ENCODE measurements around the gene IL16. TPM values are rescaled to one million over a fixed set of nuclear protein-coding genes. Genes with fewer than 3 reads are reported as not detected.

The IL16 gene
- total and polyA plus RNA-seq, 9 of the 15 experiments (the other 6 are each of a cell fraction or from before 2014, with no cell fraction given): 1.4 to 18.8 (median 10.6) TPM

- H3K9me1 ChIP-seq (ENCODE audit: control insufficient read depth, insufficient read depth, low read length): no peaks in the 10 kb centered on the region
- FAIRE-seq (no peak), DNase-seq (ENCODE audit: extremely low read depth in 1 of 4, low spot score in 3 of 4) (no peak), ATAC-seq (no peak)
- no peak overlapping the region for H3K4me2 ChIP-seq (ENCODE audit: insufficient read depth, low read length)
- H3K27me3 ChIP-seq (ENCODE audit: control insufficient read depth in 2 of 2, insufficient read depth in 2 of 2, low read length in 2 of 2): no peaks in the 10 kb centered on the region
- POLR2A ChIA-PET: no interaction called here
- H3K4me1 ChIP-seq (replicated peaks in 1 of 2; ENCODE audit: control insufficient read depth in 2 of 2, insufficient read depth in 2 of 2, low read length in 2 of 2): no peaks in the 10 kb centered on the region
- no peak for TF ChIP-seq ZNF134 (CRISPR knock-in tag; conservative IDR thresholded peaks at IDR 0.05)
- TF ChIP-seq ZFP36 (IDR thresholded peaks at IDR 0.05; ENCODE audit: low read depth, low read length, partially characterized antibody): no peak
- TF ChIP-seq SMARCA4 (IDR thresholded peaks at IDR 0.05): no peak
- no peak for TF ChIP-seq ETV6 (IDR thresholded peaks at IDR 0.05; ENCODE audit: borderline replicate concordance in 1 of 2, low read depth in 2 of 2, low read length in 1 of 2)
- no peak for TF ChIP-seq ETV6 (CRISPR knock-in tag; IDR thresholded peaks at IDR 0.05; ENCODE audit: borderline replicate concordance)
- intact Hi-C loops (cut with micrococcal nuclease) (no loop called here), in situ Hi-C loops (cut with MboI) (no loop called here)
- H3K4me3 ChIP-seq: no peak overlapping the region
- no peaks in the 10 kb centered on the region for H3K9me3 ChIP-seq (replicated peaks; ENCODE audit: control insufficient read depth, insufficient read depth, low read depth, low read length)
- H3K27ac ChIP-seq (ENCODE audit: extremely low read depth, low read depth, low read length): no peak overlapping the region
- CTCF ChIA-PET (ENCODE audit: low intra/inter-chr PET ratio): interaction anchor here (0.7 kb wide), 1 partner anchor 913 kb away, joined by 3 read pairs; no protein-coding TSS in a partner anchor
- no peaks in the 10 kb centered on the region for H3K79me2 ChIP-seq (ENCODE audit: control insufficient read depth, insufficient read depth, low read length)
- WGBS (ENCODE audit: insufficient coverage, low coverage, missing lambda C conversion rate): 45% methylated on average over 2 of the region's 2 CpGs
- H4K20me1 ChIP-seq (replicated peaks; ENCODE audit: control insufficient read depth, insufficient read depth, low read length): no peaks in the 10 kb centered on the region
- H2AFZ ChIP-seq (ENCODE audit: low read depth, low read length): no peak overlapping the region
- BruUV-seq (replicated peaks): no TSS peak
- H3K36me3 ChIP-seq (ENCODE audit: control insufficient read depth, insufficient read depth, low read length): no peaks in the 10 kb centered on the region
- H3K9ac ChIP-seq (ENCODE audit: insufficient read depth in 1 of 2, low read depth in 2 of 2, low read length in 2 of 2): no peak overlapping the region
These were observed 90.0 kb downstream of the IL16 start for GRCh38 chr15:81286621-81287121.

- no peaks in the 10 kb centered on the region for H3K9me3 ChIP-seq (replicated peaks; ENCODE audit: control insufficient read depth, insufficient read depth, low read depth, low read length)
- H3K36me3 ChIP-seq (ENCODE audit: control insufficient read depth, insufficient read depth, low read length): no peaks in the 10 kb centered on the region
- no peaks in the 10 kb centered on the region for H3K79me2 ChIP-seq (ENCODE audit: control insufficient read depth, insufficient read depth, low read length)
- no peak overlapping the region for H2AFZ ChIP-seq (ENCODE audit: low read depth, low read length)
- ATAC-seq: no peak
- H3K27ac ChIP-seq (ENCODE audit: extremely low read depth, low read depth, low read length): no peak overlapping the region
- no TSS peak for BruUV-seq (replicated peaks)
- no peak overlapping the region for H3K9ac ChIP-seq (ENCODE audit: insufficient read depth in 1 of 2, low read depth in 2 of 2, low read length in 2 of 2)
- no peak overlapping the region for H3K4me3 ChIP-seq
- POLR2A ChIA-PET: no interaction called here
- no peak for FAIRE-seq
- no peaks in the 10 kb centered on the region for H3K4me1 ChIP-seq (replicated peaks in 1 of 2; ENCODE audit: control insufficient read depth in 2 of 2, insufficient read depth in 2 of 2, low read length in 2 of 2)
- no peak for DNase-seq (ENCODE audit: extremely low read depth in 1 of 4, low spot score in 3 of 4)
- intact Hi-C loops (cut with micrococcal nuclease): no loop called here
- H3K4me2 ChIP-seq (ENCODE audit: insufficient read depth, low read length): no peak overlapping the region
- no peaks in the 10 kb centered on the region for H4K20me1 ChIP-seq (replicated peaks; ENCODE audit: control insufficient read depth, insufficient read depth, low read length)
- 56% methylated on average over 3 of the region's 3 CpGs for WGBS (ENCODE audit: insufficient coverage, low coverage, missing lambda C conversion rate)
- CTCF ChIA-PET (ENCODE audit: low intra/inter-chr PET ratio): no interaction called here
- H3K27me3 ChIP-seq (ENCODE audit: control insufficient read depth in 2 of 2, insufficient read depth in 2 of 2, low read length in 2 of 2): no peaks in the 10 kb centered on the region
- no peaks in the 10 kb centered on the region for H3K9me1 ChIP-seq (ENCODE audit: control insufficient read depth, insufficient read depth, low read length)
- in situ Hi-C loops (cut with MboI): no loop called here
- TF ChIP-seq RBM15 (IDR thresholded peaks at IDR 0.05; ENCODE audit: insufficient read depth, low read length): no peak
- no peak for TF ChIP-seq RBM39 (optimal IDR thresholded peaks at IDR 0.05; ENCODE audit: low read depth, low read length)
- TF ChIP-seq FOXJ2 (tag; IDR thresholded peaks at IDR 0.05): no peak
- no peak for TF ChIP-seq EWSR1 (IDR thresholded peaks at IDR 0.05; ENCODE audit: borderline replicate concordance, low read depth, partially characterized antibody)
- TF ChIP-seq, protein P1, sequence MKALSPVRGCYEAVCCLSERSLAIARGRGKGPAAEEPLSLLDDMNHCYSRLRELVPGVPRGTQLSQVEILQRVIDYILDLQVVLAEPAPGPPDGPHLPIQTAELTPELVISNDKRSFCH (CRISPR knock-in tag; IDR thresholded peaks at IDR 0.05): no peak
- TF ChIP-seq, protein P1 (tag; IDR thresholded peaks at IDR 0.05): no peak
- TF ChIP-seq, protein P2, sequence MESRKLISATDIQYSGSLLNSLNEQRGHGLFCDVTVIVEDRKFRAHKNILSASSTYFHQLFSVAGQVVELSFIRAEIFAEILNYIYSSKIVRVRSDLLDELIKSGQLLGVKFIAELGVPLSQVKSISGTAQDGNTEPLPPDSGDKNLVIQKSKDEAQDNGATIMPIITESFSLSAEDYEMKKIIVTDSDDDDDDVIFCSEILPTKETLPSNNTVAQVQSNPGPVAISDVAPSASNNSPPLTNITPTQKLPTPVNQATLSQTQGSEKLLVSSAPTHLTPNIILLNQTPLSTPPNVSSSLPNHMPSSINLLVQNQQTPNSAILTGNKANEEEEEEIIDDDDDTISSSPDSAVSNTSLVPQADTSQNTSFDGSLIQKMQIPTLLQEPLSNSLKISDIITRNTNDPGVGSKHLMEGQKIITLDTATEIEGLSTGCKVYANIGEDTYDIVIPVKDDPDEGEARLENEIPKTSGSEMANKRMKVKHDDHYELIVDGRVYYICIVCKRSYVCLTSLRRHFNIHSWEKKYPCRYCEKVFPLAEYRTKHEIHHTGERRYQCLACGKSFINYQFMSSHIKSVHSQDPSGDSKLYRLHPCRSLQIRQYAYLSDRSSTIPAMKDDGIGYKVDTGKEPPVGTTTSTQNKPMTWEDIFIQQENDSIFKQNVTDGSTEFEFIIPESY (CRISPR knock-in tag; IDR thresholded peaks at IDR 0.05): no peak
- no peak for TF ChIP-seq ZNF668 (CRISPR knock-in tag; IDR thresholded peaks at IDR 0.05)
- TF ChIP-seq CBX1 (IDR thresholded peaks at IDR 0.05; ENCODE audit: low read depth): no peak
These were observed 91.4 kb downstream of the IL16 start for GRCh38 chr15:81288040-81288439.
